B cell (primary cell): ENCODE measurements around the gene INF2. TPM values are rescaled to one million over a fixed set of nuclear protein-coding genes. Genes with fewer than 3 reads are reported as not detected.

Experiments
- ATAC-seq: fragments of 200-7000 bp; cut with Tn5 transposase; one replicate; pipeline ENCODE4 v1.10.0; 2021; ENCODE audit warnings: low read depth, mild to moderate bottlenecking, moderate number of reproducible peaks, moderate library complexity
- CTCF ChIA-PET: fragments of 350-600 bp; sonication (Branson Sonifier 250); formaldehyde crosslinking; loops from one replicate; lab custom pipeline; 2021; ENCODE audit warnings: antibody characterized with exemption, inconsistent platforms; lab: Charles Lee
- POLR2A ChIA-PET: fragments of 350-600 bp; sonication (Branson Sonifier 250); formaldehyde crosslinking; loops from one replicate; lab custom pipeline; 2021; ENCODE audit warnings: antibody characterized with exemption; lab: Charles Lee
- DNase-seq: peaks from one replicate; pipeline ENCODE4 v3.0.0; 2013
- H2AFZ ChIP-seq: 2 replicates; pipeline ENCODE4 v1.6.1; 2012; ENCODE audit warnings: mild to moderate bottlenecking, low read depth, low read length; ENCODE audit not compliant: insufficient read depth, poor library complexity, severe bottlenecking
- H3K27ac ChIP-seq, 2 donors: 1 replicate in 1 of 2; 2 replicates in 1 of 2; pipeline ENCODE4 v1.5.1; 2012 to 2013; ENCODE audit warnings: low read length in 2 of 2, mild to moderate bottlenecking in 2 of 2, moderate library complexity in 1 of 2
- H3K27me3 ChIP-seq, 4 experiments: fragments of 200-600 bp in 1 of 4; sonication (generic) in 1 of 4; replicated peaks in 1 of 4; 1 replicate in 2 of 4; 2 replicates in 2 of 4; pipeline versions ENCODE4 v1.6.1 to v1.7.0; 2013 to 2016; ENCODE audit warnings: low read length in 3 of 4, mild to moderate bottlenecking in 2 of 4, mixed read lengths in 1 of 4, moderate library complexity in 1 of 4; ENCODE audit not compliant: insufficient read depth in 4 of 4, control insufficient read depth in 3 of 4; ENCODE audit errors: control extremely low read depth in 1 of 4
- H3K36me3 ChIP-seq, 2 experiments: replicated peaks in 1 of 2; 1 replicate in 1 of 2; 2 replicates in 1 of 2; pipeline versions ENCODE4 v1.6.1 to v1.7.1; 2013; ENCODE audit warnings: low read length in 1 of 2; ENCODE audit not compliant: insufficient read depth in 2 of 2, control insufficient read depth in 1 of 2; ENCODE audit errors: control extremely low read depth in 1 of 2, extremely low read depth in 1 of 2
- H3K4me1 ChIP-seq, 2 donors: fragments of 200-600 bp in 1 of 2; sonication (generic) in 1 of 2; 1 replicate in 1 of 2; 2 replicates in 1 of 2; pipeline versions ENCODE4 v1.5.1 to v1.6.1; 2013 to 2017; ENCODE audit warnings: low read length in 2 of 2; ENCODE audit not compliant: control insufficient read depth in 2 of 2, insufficient read depth in 2 of 2
- H3K4me2 ChIP-seq: replicated peaks from 2 replicates; pipeline ENCODE3; 2012; ENCODE audit warnings: mild to moderate bottlenecking, low read depth, low read length; ENCODE audit not compliant: poor library complexity, severe bottlenecking
- H3K4me3 ChIP-seq, 5 experiments: fragments of 200-600 bp in 1 of 5; sonication (generic) in 1 of 5; 1 replicate in 3 of 5; 2 replicates in 2 of 5; pipeline versions ENCODE4 v1.5.1 to v1.7.0; 2011 to 2016; ENCODE audit warnings: low read length in 4 of 5, mild to moderate bottlenecking in 4 of 5, low read depth in 2 of 5, control low read depth in 1 of 5, moderate library complexity in 1 of 5; ENCODE audit not compliant: insufficient read depth in 1 of 5; ENCODE audit errors: control extremely low read depth in 1 of 5, extremely low read depth in 1 of 5
- H3K79me2 ChIP-seq: fragments of 200-600 bp; sonication (generic); one replicate; pipeline ENCODE4 v1.6.0; 2016; ENCODE audit warnings: low read length; ENCODE audit not compliant: control insufficient read depth, insufficient read depth
- H3K9ac ChIP-seq: fragments of 200-600 bp; sonication (generic); 2 replicates; pipeline ENCODE4 v1.6.1; 2017; ENCODE audit warnings: mild to moderate bottlenecking, low read length, moderate library complexity
- H3K9me3 ChIP-seq, 3 donors: one replicate each; pipeline versions ENCODE4 v1.6.1 to v1.7.1; 2013; ENCODE audit warnings: low read length in 2 of 3; ENCODE audit not compliant: control insufficient read depth in 2 of 3, insufficient read depth in 1 of 3; ENCODE audit errors: control extremely low read depth in 1 of 3
- H4K20me1 ChIP-seq: 2 replicates; pipeline ENCODE4 v1.6.0; 2012; ENCODE audit warnings: mild to moderate bottlenecking, low read length; ENCODE audit not compliant: insufficient read depth, control insufficient read depth, poor library complexity, severe bottlenecking
- H3K27ac Mint-ChIP-seq: one replicate; pipeline ENCODE4 v1.8.0; 2021; ENCODE audit warnings: mixed read lengths
- H3K27me3 Mint-ChIP-seq: one replicate; pipeline ENCODE4 v1.8.0; 2021; ENCODE audit warnings: mixed read lengths
- H3K4me1 Mint-ChIP-seq: one replicate; pipeline ENCODE4 v1.8.0; 2021; ENCODE audit warnings: mixed read lengths
- H3K4me3 Mint-ChIP-seq: one replicate; pipeline ENCODE4 v1.8.0; 2021; ENCODE audit warnings: mixed read lengths
- H3K9me3 Mint-ChIP-seq: one replicate; pipeline ENCODE4 v1.8.0; 2022; ENCODE audit warnings: mixed read lengths; ENCODE audit not compliant: insufficient read depth
- CTCF ChIP-seq: fragments of 200-600 bp; IDR thresholded peaks from one replicate; pipeline ENCODE4 v1.8.0; 2022; ENCODE audit warnings: antibody characterized with exemption, mild to moderate bottlenecking
- EZH2 ChIP-seq: IDR thresholded peaks from 2 replicates; pipeline ENCODE4 v1.6.1; 2012; ENCODE audit warnings: borderline replicate concordance, low read depth, mild to moderate bottlenecking, moderate library complexity, low read length; ENCODE audit not compliant: insufficient read depth, poor library complexity, severe bottlenecking
- WGBS: methylation state at CpG from one replicate; pipeline ENCODE4 v1.1.5; 2013; ENCODE audit warnings: missing lambda C conversion rate; ENCODE audit not compliant: insufficient coverage; 5-methylcytosine and 5-hydroxymethylcytosine counted together
- intact Hi-C: fragments of 100-400 bp; cut with micrococcal nuclease; formaldehyde crosslinking; loops from one replicate; pipeline ENCODE4 v1.10.0; 2022
- polyA plus RNA-seq: library from polyadenylated mRNA; depleted of rRNA; stranded (reverse); fragments of >200 nt; gene quantifications from 2 replicates; pipeline ENCODE4 v1.2.3, GENCODE V29; 2012
- total RNA-seq, 2 donors: library from RNA; stranded (reverse); fragments of 120-200 nt in 1 of 2; gene quantifications; 1 replicate in 1 of 2; 2 replicates in 1 of 2; pipeline versions ENCODE4 v1.2.3 to v1.2.4, GENCODE V29; 2013 to 2022

INF2 gene
- total and polyA plus RNA-seq, 2 donors (not counting 1 experiment from before 2014, with no cell fraction given): 90.2 to 100 TPM

GRCh38 chr14:104712881-104713734, 23.7 kb downstream of the INF2 start:
- Mint-ChIP-seq H3K4me1 (peaks cover 4% of the 10 kb centered on the region), H3K4me3 (no peak overlapping the region), H3K9me3 (no peaks in the 10 kb centered on the region), H3K27me3 (no peaks in the 10 kb centered on the region), H3K27ac (no peak overlapping the region)
- ChIA-PET CTCF (interaction anchor here (1.0 to 1.3 kb wide), 2 partner anchors 9 to 70 kb away, joined by 3 read pairs; no protein-coding TSS in a partner anchor), POLR2A (no interaction called here)
- no peak for DNase-seq
- Histone ChIP-seq H3K27me3 (no peaks in the 10 kb centered on the region), H3K27ac (no peak overlapping the region), H2AFZ (no peak overlapping the region), H3K4me1 (peaks cover 7 to 11% of the 10 kb centered on the region in 2 donors), H3K9me3 (no peaks in the 10 kb centered on the region), H3K36me3 (peaks cover 0 to 44% of the 10 kb centered on the region in 2 experiments), H3K9ac (no peak overlapping the region), H3K4me2 (no peak overlapping the region), H3K4me3 (no peak overlapping the region), H3K79me2 (peaks cover 8% of the 10 kb centered on the region), H4K20me1 (no peaks in the 10 kb centered on the region)
- ATAC-seq: no peak
- TF ChIP-seq CTCF: no peak
- TF ChIP-seq EZH2: no peak
- intact Hi-C loops: no loop called here
- WGBS: 87% methylated on average over 35 of the region's 40 CpGs

DNA sequence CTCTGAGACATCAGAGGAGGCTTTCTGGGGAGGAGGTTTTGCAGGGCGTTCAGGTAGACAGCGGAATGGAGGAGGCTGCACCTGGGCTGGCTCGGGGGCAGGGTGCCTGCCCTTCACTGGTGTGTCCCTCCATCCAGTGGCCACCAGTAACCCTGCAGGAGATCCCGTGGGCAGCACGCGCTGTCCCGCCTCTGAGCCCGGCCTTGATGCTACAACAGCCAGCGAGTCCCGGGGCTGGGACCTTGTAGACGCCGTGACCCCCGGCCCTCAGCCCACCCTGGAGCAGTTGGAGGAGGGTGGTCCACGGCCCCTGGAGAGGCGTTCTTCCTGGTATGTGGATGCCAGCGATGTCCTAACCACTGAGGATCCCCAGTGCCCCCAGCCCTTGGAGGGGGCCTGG, 24.6 kb downstream of the INF2 start:
- Histone ChIP-seq H3K9ac (no peak overlapping the region), H4K20me1 (no peaks in the 10 kb centered on the region), H3K27ac (no peak overlapping the region), H3K79me2 (peaks cover 5% of the 10 kb centered on the region), H2AFZ (no peak overlapping the region), H3K4me1 (peaks cover 0 to under 1% of the 10 kb centered on the region in 2 donors), H3K36me3 (peaks cover 0 to 44% of the 10 kb centered on the region in 2 experiments), H3K4me2 (no peak overlapping the region), H3K9me3 (no peaks in the 10 kb centered on the region), H3K4me3 (no peak overlapping the region), H3K27me3 (no peaks in the 10 kb centered on the region)
- no peak for TF ChIP-seq EZH2
- TF ChIP-seq CTCF: no peak
- Mint-ChIP-seq H3K27me3 (no peaks in the 10 kb centered on the region), H3K4me3 (no peak overlapping the region), H3K9me3 (no peaks in the 10 kb centered on the region), H3K4me1 (peaks cover 2% of the 10 kb centered on the region), H3K27ac (no peak overlapping the region)
- no peak for DNase-seq
- CTCF ChIA-PET: no interaction called here
- WGBS: 92% methylated on average over 16 of the region's 16 CpGs
- ATAC-seq: no peak
- POLR2A ChIA-PET: no interaction called here
- intact Hi-C loops: no loop called here
